Measurements from ENCODE around the gene CLIP1. TPM values are rescaled to one million over a fixed set of nuclear protein-coding genes. Genes with fewer than 3 reads are reported as not detected.

Gene CLIP1
- total RNA-seq, 4 donors from 2014 or later, result 118 to 164 (median 133) TPM

DNA sequence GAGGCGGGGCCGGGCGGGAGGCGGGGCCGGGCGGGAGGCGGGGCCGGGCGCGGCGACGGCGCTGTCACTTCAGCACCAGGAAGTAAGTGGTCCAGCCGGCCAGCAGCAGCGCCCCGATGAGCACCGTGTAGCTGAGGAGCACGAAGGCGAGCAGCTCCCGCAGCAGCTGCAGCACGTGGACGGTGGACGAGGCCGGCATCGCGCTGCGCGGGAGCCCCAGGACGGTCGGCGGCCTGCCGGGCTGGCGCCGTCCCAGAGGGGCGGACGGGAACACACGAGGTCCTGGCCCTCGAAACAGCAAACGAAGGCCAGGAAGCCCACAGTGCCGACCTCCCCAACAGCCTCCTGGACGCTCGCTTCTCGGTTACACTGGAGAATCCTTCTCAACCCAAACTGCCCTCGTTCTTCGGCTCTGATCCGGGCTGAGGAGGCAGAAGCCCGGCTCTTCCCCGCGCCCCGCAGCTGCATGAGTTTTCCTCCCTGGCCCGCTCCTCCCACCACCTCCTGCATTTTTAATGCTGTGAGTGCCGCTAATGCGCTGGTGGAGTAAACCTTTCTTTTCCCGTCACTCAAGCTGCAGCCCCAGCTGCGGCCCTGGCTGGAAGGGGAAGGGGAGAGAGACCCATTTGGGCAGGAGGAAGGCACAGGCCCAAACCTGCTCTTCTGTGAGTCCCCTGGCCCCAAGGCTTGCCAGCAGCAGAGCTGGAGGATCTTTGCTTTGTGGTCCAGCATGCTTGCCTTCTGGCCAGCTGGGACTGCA, 195.9 kb downstream of the CLIP1 start:
- intact Hi-C loops (cut with DNase I; ENCODE audit: low total_unique reads), result no loop called here
- no peak for TF ChIP-seq POLR2A (IDR thresholded peaks at IDR 0.05)
- TF ChIP-seq, protein P1, sequence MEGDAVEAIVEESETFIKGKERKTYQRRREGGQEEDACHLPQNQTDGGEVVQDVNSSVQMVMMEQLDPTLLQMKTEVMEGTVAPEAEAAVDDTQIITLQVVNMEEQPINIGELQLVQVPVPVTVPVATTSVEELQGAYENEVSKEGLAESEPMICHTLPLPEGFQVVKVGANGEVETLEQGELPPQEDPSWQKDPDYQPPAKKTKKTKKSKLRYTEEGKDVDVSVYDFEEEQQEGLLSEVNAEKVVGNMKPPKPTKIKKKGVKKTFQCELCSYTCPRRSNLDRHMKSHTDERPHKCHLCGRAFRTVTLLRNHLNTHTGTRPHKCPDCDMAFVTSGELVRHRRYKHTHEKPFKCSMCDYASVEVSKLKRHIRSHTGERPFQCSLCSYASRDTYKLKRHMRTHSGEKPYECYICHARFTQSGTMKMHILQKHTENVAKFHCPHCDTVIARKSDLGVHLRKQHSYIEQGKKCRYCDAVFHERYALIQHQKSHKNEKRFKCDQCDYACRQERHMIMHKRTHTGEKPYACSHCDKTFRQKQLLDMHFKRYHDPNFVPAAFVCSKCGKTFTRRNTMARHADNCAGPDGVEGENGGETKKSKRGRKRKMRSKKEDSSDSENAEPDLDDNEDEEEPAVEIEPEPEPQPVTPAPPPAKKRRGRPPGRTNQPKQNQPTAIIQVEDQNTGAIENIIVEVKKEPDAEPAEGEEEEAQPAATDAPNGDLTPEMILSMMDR (IDR thresholded peaks at IDR 0.05), result no peak
- WGBS, 2 donors, result 7 to 10% methylated on average over 30 to 36 of the region's 55 CpGs

DNA sequence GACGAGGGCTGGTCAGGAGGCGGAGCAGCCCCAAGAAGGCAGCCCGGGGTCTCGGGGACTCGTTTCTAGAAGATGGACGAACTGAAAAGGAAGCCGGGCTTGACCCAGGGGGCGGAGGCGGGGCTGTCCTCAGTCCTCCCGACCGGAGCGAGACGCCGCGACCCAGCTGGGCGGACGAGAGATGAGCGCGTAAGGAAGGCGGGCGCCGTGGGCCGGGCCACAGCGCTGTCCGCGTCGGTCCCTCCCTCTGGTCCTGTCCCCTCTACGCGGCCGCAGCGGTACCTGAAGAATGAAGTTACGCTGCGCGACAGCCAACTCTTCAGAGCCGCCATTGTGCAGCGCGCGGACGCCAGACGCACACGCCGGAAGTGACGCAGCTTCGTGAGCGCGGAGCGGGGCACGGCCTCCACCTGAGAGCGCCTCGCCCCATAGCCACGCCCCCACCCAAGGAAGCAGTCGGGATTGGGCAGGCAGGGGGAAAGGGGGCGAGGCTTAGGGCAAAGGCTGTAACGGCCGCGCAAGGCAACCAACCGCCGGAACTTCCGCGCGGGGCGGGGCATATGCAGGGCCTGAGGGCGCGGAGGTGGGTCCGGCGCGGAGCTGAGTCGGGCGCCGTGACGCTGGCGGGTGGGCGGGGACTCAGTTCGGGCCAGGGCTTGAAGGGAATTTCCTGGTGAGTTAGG, 196.6 kb downstream of the CLIP1 start, which contains the start of gene DIABLO:
Gene DIABLO (minus strand): TSS at position 370 of the 683 bp plus-strand sequence. CDS start 38 bp downstream, at position 332.
- DNase-seq (ENCODE audit: low spot score in 2 of 2), result peak; percentile 99 to 100
- 0 to 1% methylated on average over 46 to 70 of the region's 74 CpGs for WGBS, 2 donors
- TF ChIP-seq POLR2A (IDR thresholded peaks at IDR 0.05), result peak in 1 of 2 donors; percentile 86
- TF ChIP-seq, protein P1 (IDR thresholded peaks at IDR 0.05), result no peak
- peak within 1 kb of the TSS; percentile 91 for H3K4me3 ChIP-seq (ENCODE audit: low read depth, poor library complexity, severe bottlenecking)
- intact Hi-C loops (cut with DNase I; ENCODE audit: low total_unique reads), result no loop called here

More for the DNA sequence above, 195.9 kb downstream of the CLIP1 start:
- no peak for DNase-seq (ENCODE audit: low spot score in 2 of 2)
- H3K4me3 ChIP-seq (ENCODE audit: low read depth, poor library complexity, severe bottlenecking), result no peak overlapping the region

Other genes starting within 250 kb of the CLIP1 start
- gene IL31, start 248.4 kb downstream of the CLIP1 start, total RNA-seq, result not detected
- 1 to 10 TPM in 2 of 4 donors, not detected in 2; 1.2 to 2.3 TPM for gene LRRC43, start 239.5 kb downstream of the CLIP1 start, total RNA-seq
- 10 to 100 TPM in 1 of 4 donors, 1 to 10 TPM in 3; 7.4 to 14.9 (median 8.1) TPM for gene B3GNT4, start 219.0 kb downstream of the CLIP1 start, total RNA-seq
- 10 to 100 TPM; 35.5 to 43.9 (median 40.8) TPM for gene DIABLO, start 196.6 kb downstream of the CLIP1 start, total RNA-seq
- gene VPS33A, start 156.2 kb downstream of the CLIP1 start, total RNA-seq, result 10 to 100 TPM; 13.5 to 22.4 (median 17.3) TPM
- 10 to 100 TPM; 22.7 to 27.1 (median 25.3) TPM for gene ZCCHC8, start 78.3 kb upstream of the CLIP1 start, total RNA-seq
- gene RSRC2, start 104.3 kb upstream of the CLIP1 start, total RNA-seq, result 10 to 100 TPM; 44.2 to 97.9 (median 50.7) TPM
- 10 to 100 TPM in 2 of 4 donors, 1 to 10 TPM in 2; 3.8 to 13.1 (median 10.4) TPM for gene KNTC1, start 104.6 kb upstream of the CLIP1 start, total RNA-seq